GM18507 (cell line): ENCODE data around the gene RBM20.
"Not testable (repeated sequence)": the region's sequence is repeated elsewhere in the genome, so short reads cannot be mapped to it uniquely, and the experiment has no call there.

Experiments
- DNase-seq: peaks from one replicate; pipeline ENCODE4 v3.0.0; 2011; ENCODE audit warnings: low read depth; ENCODE audit not compliant: insufficient read length; ENCODE audit errors: extremely low spot score
- FAIRE-seq: peaks from 2 replicates; lab custom pipeline; 2011; peaks lifted over from hg19 to GRCh38; lab: Jason Lieb, UNC

RBM20 gene

GRCh38 chr10:110644598-110645462, 694 bp downstream of the RBM20 start:
- no peak for FAIRE-seq
- no peak for DNase-seq

DNA sequence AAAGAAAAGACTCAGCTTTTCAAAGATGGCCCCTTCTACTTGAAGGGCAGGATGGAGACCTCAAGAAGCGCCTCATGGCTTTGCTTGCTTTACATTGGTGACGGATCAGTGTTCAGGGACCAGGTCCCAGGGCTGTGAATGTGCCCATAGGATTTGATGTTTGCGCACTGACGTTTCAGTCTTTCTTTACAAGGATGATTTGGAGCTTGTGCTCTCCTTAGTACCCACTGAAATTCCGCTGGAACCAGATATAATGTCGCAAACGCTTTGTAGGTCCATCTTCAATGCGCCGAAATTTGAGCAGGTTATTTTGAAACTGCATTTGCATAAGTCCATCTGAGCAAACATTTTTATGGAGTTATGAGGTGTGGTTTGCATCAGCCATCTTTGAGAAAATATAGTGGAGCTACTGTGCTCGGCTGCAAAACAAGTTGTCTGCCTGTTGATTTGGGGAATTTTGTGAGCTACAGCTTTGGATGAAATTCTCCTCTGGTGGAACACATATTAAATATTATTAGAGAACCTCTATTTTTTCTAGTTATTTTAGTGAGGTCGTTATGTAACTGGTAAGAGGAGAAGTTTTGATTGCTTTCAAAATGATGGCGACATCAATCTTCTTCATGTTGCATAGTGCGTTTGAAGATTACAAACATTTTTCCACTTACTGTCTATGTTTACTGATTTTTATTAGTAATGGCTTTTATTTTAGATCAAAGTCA, 2.4 kb downstream of the RBM20 start:
- no peak for FAIRE-seq
- no peak for DNase-seq

DNA sequence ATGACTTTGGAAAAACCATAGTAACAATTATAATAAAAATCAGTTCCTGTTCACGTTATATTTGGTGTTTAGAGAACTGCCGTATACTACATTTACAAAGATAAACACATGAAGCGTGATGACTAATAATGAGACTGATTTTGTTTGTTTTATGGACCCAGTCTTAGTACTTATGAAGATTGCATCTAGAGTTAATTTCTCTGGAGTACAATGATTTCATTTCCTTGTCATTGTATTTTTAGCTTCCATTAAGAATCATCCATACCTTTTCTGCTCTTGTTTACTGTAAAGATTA, 2.9 kb downstream of the RBM20 start:
- FAIRE-seq (no peak), DNase-seq (no peak)

DNA sequence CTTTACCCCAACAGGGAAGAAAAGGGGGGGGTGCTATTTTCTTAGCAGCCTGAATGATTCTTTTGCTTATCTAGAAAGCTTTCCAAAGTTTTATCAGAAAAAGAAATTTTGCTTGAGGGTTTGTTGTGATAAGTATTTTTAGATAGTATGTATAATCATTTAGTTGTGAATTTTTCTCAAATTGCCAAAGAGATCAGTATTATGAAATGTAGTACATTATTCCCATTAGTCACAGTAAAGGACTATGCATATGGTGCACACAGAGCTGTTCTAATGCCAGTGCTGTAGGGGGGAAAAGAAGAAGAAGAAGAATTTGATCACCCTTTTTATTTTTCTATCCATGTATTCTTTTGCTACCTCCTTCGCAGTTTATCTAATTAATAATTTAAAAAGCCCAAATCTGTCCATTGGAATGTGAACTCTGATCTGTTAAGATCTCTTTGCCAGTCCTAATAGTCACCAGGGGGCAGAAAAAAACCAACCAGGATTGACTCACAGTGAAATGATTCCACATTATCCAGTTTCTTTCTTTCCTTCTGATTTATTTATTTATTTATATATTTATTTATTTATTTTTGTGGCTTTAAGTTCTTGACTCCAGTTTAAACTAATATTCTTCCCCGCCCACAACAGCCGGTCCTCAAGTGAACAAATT, 4.7 kb downstream of the RBM20 start:
- FAIRE-seq (no peak), DNase-seq (no peak)

- DNase-seq (no peak), FAIRE-seq (no peak)
These were observed 5.5 kb downstream of the RBM20 start for GRCh38 chr10:110649347-110650264.

GRCh38 chr10:110650265-110650668, 6.1 kb downstream of the RBM20 start:
- DNase-seq (no peak), FAIRE-seq (no peak)

DNA sequence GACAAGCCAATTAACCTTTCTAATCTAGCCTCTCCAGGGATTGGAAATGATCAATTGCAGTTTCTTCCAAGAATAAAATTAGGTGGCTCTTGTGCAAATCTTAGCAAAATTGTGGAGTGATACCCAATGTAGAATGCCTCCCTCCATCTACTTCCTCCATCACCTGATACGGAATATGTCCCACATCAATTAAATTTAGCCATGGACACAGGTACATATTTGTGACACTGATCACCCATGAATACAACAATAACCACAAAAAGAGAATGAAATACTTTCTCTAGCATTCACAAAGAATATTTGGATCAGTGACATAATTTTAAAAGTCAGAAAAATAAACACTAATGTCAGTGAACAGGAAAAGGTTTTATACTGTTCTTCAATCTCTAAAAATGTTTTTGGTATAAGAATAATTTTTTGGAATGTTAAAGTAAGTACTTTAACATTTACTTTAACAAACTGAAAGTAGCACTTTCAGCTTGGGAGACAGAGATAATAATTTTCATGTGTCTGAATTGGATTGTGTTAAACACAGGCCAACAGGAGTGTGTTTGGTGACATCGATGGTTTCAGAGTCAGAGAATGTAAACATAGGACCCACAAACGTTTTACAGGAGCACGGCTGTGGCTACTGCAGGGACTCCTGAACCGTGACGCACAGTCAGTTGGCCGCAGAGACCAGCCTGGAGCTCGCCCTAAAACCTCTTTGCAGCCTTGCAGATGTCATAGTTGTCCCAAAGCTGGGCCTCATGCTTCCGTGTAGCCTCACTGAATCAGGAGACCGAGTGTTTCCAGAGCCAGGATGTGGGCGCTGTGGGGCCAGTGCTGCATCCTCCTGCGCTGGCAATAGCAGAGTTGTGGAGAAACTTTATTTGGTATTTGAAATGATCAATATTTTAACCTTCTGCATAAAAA, 7.2 kb downstream of the RBM20 start:
- DNase-seq (no peak), FAIRE-seq (peak; percentile 33)

DNA sequence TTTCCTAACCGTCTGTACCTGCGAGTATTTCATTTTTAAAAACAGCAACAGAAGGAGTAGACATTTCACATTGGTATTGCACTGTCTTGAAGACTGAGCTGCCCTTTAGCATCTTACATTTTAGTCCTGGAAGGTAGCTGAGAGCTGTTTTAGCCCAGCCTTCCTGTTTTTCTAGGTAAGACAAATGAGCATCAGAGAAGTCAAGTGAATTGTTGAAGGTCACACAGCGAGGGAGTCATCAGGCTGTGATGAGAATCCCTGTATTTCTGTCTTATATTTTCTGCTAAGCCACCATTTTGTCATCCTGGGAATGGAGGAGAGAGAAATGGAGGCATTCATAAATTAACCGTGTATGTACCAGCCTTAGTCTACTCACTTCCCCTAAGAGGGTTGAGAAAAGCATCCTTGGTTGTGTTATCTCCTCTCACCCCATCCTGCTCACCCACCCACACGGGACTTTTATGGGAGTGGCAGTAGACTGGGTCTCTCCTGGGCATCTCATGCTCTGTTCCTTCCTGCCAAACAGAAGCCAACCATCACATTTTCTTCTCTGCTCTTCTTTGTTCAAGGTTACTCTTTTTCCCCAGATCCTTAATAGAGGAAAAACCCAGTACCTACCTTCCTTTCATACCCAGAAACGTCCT, 8.5 kb downstream of the RBM20 start:
- FAIRE-seq (no peak), DNase-seq (no peak)

DNA sequence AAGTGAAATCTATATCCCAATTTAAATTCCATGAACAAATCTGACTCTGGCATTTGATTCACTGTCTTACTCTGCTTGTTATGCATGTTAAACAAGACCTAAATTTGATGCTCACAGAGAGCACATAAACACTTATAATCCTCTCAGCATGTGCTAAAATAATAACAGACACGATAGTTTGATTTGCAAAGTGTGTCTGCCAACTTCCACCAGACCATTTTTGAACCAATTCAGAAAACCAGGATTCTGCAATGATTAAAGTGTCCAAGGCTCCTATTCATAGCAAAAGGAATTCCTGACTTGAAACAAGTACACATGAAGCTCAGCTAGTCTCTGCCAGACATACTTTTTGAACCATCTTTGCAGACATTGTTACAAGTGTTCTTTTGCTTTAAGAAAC, 11.2 kb downstream of the RBM20 start:
- FAIRE-seq, result no peak
- DNase-seq, result no peak

GRCh38 chr10:110656612-110657011, 12.5 kb downstream of the RBM20 start:
- no peak for FAIRE-seq
- no peak for DNase-seq

DNA sequence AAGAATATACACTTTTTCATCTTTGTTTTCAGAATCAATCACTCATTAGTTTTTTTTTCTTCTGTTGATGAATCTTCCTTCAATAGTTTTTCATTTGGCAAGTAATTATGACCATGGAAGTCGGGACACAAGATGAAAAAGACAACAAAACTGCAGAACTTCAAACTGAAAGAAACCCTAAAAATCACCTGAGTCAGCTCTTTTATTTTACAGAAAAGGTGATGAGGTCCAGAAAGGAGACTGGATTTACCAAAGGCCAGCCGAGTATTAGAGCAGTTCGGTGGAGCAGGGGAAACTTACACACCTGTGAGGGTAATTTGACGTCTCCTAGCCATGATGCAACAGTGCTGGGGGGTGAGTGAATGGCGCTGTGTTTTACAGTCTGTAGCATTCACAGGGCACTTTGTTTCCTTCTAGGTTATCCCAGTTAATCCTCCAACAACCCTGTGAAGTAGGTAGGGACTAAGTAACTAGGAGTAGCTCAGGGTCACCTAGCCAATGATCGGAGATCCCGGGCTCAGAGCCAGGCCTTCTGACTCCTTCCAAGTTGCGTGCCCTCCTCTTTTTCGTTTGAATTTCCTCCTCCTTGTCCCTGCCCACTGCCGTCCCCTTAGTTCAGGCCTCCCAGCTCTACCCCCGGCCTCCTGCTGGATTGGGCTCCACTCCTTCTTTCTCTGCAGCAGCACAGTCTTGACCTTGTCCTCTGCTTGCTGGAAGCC, 14.0 kb downstream of the RBM20 start:
- DNase-seq, result no peak
- no peak for FAIRE-seq

DNA sequence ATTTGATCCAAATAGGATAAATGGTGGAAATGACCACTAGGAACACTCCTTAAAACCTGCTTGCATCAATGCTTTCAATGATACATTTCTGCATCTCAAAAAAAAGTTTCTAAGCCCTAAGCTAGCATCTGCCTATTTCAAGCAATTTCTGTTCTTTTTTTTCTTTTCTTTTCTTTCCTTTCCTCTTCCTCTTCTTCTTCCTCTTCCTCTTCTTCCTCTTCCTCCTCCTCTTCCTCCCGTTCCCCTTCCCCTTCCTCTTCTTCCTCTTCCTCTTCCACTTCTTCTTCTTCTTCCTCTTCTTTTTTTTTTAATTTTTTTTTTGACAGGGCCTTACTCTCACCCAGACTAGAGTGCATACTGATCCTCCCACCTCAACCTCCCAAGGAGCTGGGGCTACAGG, 15.4 kb downstream of the RBM20 start:
- DNase-seq, result no peak
- FAIRE-seq, result no peak

GRCh38 chr10:110660289-110660688, 16.2 kb downstream of the RBM20 start:
- FAIRE-seq, DNase-seq: not testable (repeated sequence)

DNA sequence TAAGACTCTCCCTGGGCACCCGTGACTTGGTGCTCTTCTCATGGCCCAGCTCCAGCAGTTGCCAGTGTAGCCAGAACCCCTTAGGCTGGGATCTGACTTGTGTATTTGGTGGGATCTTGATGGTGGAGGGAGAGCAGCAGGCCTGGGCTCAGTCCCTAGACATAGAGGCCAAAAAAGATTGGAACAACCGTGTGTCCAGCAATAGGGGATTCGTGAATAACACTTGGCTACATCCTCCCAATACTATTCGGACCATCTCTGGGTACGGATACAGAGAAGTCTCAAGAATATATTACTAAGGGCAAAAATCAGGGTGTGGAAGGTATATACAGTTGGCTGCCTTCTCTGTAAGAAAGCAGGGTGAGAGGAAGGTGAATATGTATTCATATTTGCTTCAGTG, 17.2 kb downstream of the RBM20 start:
- FAIRE-seq, result no peak

DNA sequence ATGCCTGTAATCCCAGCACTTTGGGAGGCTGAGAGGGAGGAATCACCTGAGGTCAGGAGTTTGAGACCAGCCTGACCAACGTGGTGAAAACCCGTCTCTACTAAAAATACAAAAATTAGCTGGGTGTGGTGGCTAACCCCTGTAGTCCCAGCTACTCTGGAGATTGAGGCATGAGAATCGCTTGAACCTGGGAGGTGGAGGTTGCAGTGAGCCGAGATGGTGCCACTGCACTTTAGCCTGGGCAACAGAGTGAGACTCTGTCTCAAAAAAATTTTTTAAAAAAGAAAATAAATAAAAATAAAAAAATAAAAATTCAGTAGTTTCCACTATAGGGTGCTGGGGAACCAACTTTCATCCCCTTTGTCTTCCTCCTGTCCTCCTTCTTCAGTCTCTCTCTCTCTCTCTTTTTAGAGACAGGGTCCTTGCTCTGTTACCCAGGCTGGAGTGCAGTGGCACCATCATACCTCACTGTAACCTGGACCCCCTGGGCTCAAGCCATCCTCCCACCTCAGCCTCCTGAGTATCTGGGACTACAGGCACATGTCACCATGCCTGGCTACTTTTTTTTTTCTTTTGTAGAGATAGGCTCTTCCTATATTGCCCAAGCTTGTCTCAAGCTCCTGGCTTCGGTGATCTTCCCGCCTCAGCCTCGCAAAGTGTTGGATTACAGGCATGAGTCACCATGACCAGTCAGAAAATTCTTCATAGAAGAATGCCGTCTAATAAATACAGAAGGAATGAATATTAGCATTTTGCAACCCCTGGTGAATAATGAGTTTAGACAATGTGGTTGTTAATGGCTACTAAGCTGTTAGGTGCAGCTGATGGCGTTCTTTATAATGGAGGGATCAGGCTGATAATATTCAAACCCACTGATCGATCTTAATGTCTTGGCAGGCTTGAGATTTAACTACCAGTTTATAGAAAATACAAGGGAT, 20.6 kb downstream of the RBM20 start:
- FAIRE-seq (no peak), DNase-seq (no peak)

More for the DNA sequence above, 17.2 kb downstream of the RBM20 start:
- no peak for DNase-seq

GRCh38 chr10:110666259-110666658, 22.1 kb downstream of the RBM20 start:
- not testable (repeated sequence) for FAIRE-seq

More at GRCh38 chr10:110666259-110666658, 22.1 kb downstream of the RBM20 start:
- not testable (repeated sequence) for DNase-seq
